ENCODE measurements around the gene AGPAT3. TPM values are rescaled to one million over a fixed set of nuclear protein-coding genes. Genes with fewer than 3 reads are reported as not detected.

The AGPAT3 gene
- total RNA-seq, 6 donors from 2014 or later: 55.0 to 102 (median 70.0) TPM

- Histone ChIP-seq H3K36me3 (no peaks in the 10 kb centered on the region), H3K27ac (no peak overlapping the region), H3K27me3 (no peaks in the 10 kb centered on the region), H3K9me3 (no peaks in the 10 kb centered on the region), H3K4me1 (peaks cover 6 to 39% (median 13%) of the 10 kb centered on the region in 4 donors), H3K4me3 (no peak overlapping the region)
- DNase-seq (no peak), ATAC-seq (ENCODE audit: low FRiP score in 2 of 2) (no peak)
- WGBS, 2 donors: 57 to 78% methylated on average over 9 of the region's 9 CpGs
- TF ChIP-seq CTCF (IDR thresholded peaks at IDR 0.05) (no peak), POLR2A (IDR thresholded peaks at IDR 0.05) (no peak), EP300 (IDR thresholded peaks at IDR 0.05) (no peak), POLR2AphosphoS5 (IDR thresholded peaks at IDR 0.05) (no peak)
Measured at GRCh38 chr21:43918385-43918947, 53.4 kb downstream of the AGPAT3 start.

GRCh38 chr21:43919283-43919682 is 54.3 kb downstream of the AGPAT3 start:
- Histone ChIP-seq H3K27ac (no peak overlapping the region), H3K36me3 (peaks cover 0 to under 1% (median 0%) of the 10 kb centered on the region in 4 donors), H3K4me1 (peaks cover 6 to 39% (median 13%) of the 10 kb centered on the region in 4 donors), H3K4me3 (no peak overlapping the region), H3K9me3 (no peaks in the 10 kb centered on the region), H3K27me3 (no peaks in the 10 kb centered on the region)
- 96 to 98% methylated on average over 7 of the region's 7 CpGs for WGBS, 2 donors
- TF ChIP-seq POLR2AphosphoS5 (IDR thresholded peaks at IDR 0.05) (no peak), CTCF (IDR thresholded peaks at IDR 0.05) (no peak), POLR2A (IDR thresholded peaks at IDR 0.05) (no peak), EP300 (IDR thresholded peaks at IDR 0.05) (no peak)
- DNase-seq (no peak), ATAC-seq (ENCODE audit: low FRiP score in 2 of 2) (no peak)

GRCh38 chr21:43919871-43920801 is 55.1 kb downstream of the AGPAT3 start:
- H3K9me3 ChIP-seq: no peaks in the 10 kb centered on the region
- ATAC-seq (ENCODE audit: low FRiP score in 2 of 2): no peak
- peaks cover 7 to 40% (median 13%) of the 10 kb centered on the region in 4 donors for H3K4me1 ChIP-seq
- peaks cover 0 to 10% (median under 1%) of the 10 kb centered on the region in 4 donors for H3K36me3 ChIP-seq
- no peak overlapping the region for H3K4me3 ChIP-seq
- no peak for DNase-seq
- no peak for TF ChIP-seq POLR2A (IDR thresholded peaks at IDR 0.05)
- TF ChIP-seq CTCF (IDR thresholded peaks at IDR 0.05): no peak
- TF ChIP-seq EP300 (IDR thresholded peaks at IDR 0.05): no peak
- no peak for TF ChIP-seq POLR2AphosphoS5 (IDR thresholded peaks at IDR 0.05)
- no peaks in the 10 kb centered on the region for H3K27me3 ChIP-seq
- H3K27ac ChIP-seq: no peak overlapping the region
- WGBS, 2 donors: 86 to 92% methylated on average over 22 to 25 of the region's 25 CpGs

GRCh38 chr21:43921571-43921978 is 56.6 kb downstream of the AGPAT3 start:
- DNase-seq (no peak), ATAC-seq (ENCODE audit: low FRiP score in 2 of 2) (no peak)
- TF ChIP-seq POLR2AphosphoS5 (IDR thresholded peaks at IDR 0.05) (no peak), POLR2A (IDR thresholded peaks at IDR 0.05) (no peak), EP300 (IDR thresholded peaks at IDR 0.05) (no peak), CTCF (IDR thresholded peaks at IDR 0.05) (no peak)
- H3K27me3 ChIP-seq: no peaks in the 10 kb centered on the region
- H3K4me1 ChIP-seq: peaks cover 7 to 43% (median 11%) of the 10 kb centered on the region in 4 donors
- 81 to 91% methylated on average over 10 of the region's 10 CpGs for WGBS, 2 donors
- no peak overlapping the region for H3K4me3 ChIP-seq
- peaks cover 0 to 17% (median 3%) of the 10 kb centered on the region in 4 donors for H3K36me3 ChIP-seq
- H3K27ac ChIP-seq: no peak overlapping the region
- no peaks in the 10 kb centered on the region for H3K9me3 ChIP-seq

All from upper lobe of left lung (tissue), 6 donors.